HFFc6 (cell line): ENCODE data around the gene NRP1. TPM values are rescaled to one million over a fixed set of nuclear protein-coding genes. Genes with fewer than 3 reads are reported as not detected.
A peak's percentile ranks its signal among the peaks of the same experiment; 100 is the strongest.

Experiments used
- DNase-seq: peaks from one replicate; pipeline ENCODE4 v3.0.0-alpha.2; 2018
- H3K27ac Mint-ChIP-seq: 2 replicates; pipeline ENCODE4 v1.8.0; 2020; ENCODE audit warnings: mild to moderate bottlenecking, mixed read lengths
- H3K27me3 Mint-ChIP-seq: 2 replicates; pipeline ENCODE4 v1.8.0; 2021; ENCODE audit warnings: mild to moderate bottlenecking, moderate library complexity, mixed read lengths; ENCODE audit not compliant: insufficient read depth
- H3K36me3 Mint-ChIP-seq: 2 replicates; pipeline ENCODE4 v1.8.0; 2021; ENCODE audit warnings: low read depth, mixed read lengths
- H3K4me1 Mint-ChIP-seq: 2 replicates; pipeline ENCODE4 v1.8.0; 2020; ENCODE audit warnings: low read depth, mixed read lengths
- H3K4me3 Mint-ChIP-seq: 2 replicates; pipeline ENCODE4 v1.8.0; 2020; ENCODE audit warnings: mild to moderate bottlenecking, moderate library complexity, mixed read lengths
- H3K9me3 Mint-ChIP-seq: 2 replicates; pipeline ENCODE4 v1.8.0; 2020; ENCODE audit warnings: mild to moderate bottlenecking, mixed read lengths
- CTCF ChIP-seq: fragments of 200-600 bp; sonication (generic); IDR thresholded peaks from 2 replicates; pipeline ENCODE4 v1.5.0; 2021; ENCODE audit warnings: antibody characterized with exemption, mild to moderate bottlenecking
- total RNA-seq, 6 experiments: library from RNA; stranded (reverse); fragmentation: NEBNext Ultra II Directional; extraction: Animal tissue kit (Norgen Biotek cat#: 25700); gene quantifications; 2 replicates in 1 of 6; 3 replicates in 5 of 6; pipeline ENCODE4 v1.2.3, GENCODE V29; 2021

The NRP1 gene
- total RNA-seq, 6 experiments from 2014 or later: 136 to 164 (median 147) TPM

- H3K27ac Mint-ChIP-seq: peak overlapping the region; percentile 85; the same call in 1 of the 2 replicates
- no peak for TF ChIP-seq CTCF
- DNase-seq: no peak
These were observed 98.5 kb downstream of the NRP1 start for GRCh38 chr10:33235951-33236350.

DNA sequence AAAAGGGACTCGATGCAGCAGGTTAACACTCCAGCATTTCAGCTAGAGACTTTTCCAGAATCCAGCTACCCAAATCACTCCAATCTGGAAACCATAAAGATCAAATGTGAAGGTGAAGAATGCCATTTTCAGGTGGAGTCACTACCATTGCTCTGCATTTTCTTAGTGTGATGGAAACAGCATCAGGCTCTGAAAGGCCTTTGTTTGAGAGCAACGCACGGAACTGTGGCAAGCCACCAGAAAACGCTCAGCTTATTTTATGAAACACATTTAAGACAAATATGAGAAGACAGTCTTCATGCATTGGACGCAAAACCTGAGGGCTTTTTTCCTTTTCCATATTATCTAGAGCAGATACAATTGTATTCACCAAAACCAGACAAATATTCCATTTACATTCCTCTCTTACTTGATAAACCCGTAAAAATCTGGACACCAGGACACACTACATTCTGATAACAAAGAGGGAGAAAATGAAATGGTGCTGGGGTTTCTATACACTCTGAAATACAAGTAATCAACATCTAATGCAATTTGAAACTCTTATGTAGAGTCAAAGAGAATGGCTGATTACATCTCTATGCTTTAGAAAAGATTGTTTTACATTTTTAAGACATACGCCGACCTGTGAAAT, 99.1 kb downstream of the NRP1 start:
- Mint-ChIP-seq H3K27ac (peak overlapping the region; percentile 85), H3K27me3 (peaks cover 1% of the 10 kb centered on the region), H3K9me3 (no peaks in the 10 kb centered on the region), H3K4me3 (peak overlapping the region; percentile 66), H3K4me1 (peaks cover 96% of the 10 kb centered on the region), H3K36me3 (peaks cover 66% of the 10 kb centered on the region)
- no peak for TF ChIP-seq CTCF
- DNase-seq: no peak

More at GRCh38 chr10:33235951-33236350, 98.5 kb downstream of the NRP1 start:
- H3K9me3 Mint-ChIP-seq: no peaks in the 10 kb centered on the region
- no peak overlapping the region for H3K4me3 Mint-ChIP-seq
- H3K4me1 Mint-ChIP-seq: peaks cover 96% of the 10 kb centered on the region
- H3K27me3 Mint-ChIP-seq: peaks cover 1% of the 10 kb centered on the region
- H3K36me3 Mint-ChIP-seq: peaks cover 60% of the 10 kb centered on the region

- DNase-seq: no peak
- peaks cover 1% of the 10 kb centered on the region for H3K27me3 Mint-ChIP-seq
- H3K9me3 Mint-ChIP-seq: no peaks in the 10 kb centered on the region
- H3K27ac Mint-ChIP-seq: peak overlapping the region; percentile 85
- H3K36me3 Mint-ChIP-seq: peaks cover 64% of the 10 kb centered on the region
- peaks cover 96% of the 10 kb centered on the region for H3K4me1 Mint-ChIP-seq
- peak overlapping the region; percentile 66 for H3K4me3 Mint-ChIP-seq
- no peak for TF ChIP-seq CTCF
These were observed 99.6 kb downstream of the NRP1 start for GRCh38 chr10:33234831-33235237.

DNA sequence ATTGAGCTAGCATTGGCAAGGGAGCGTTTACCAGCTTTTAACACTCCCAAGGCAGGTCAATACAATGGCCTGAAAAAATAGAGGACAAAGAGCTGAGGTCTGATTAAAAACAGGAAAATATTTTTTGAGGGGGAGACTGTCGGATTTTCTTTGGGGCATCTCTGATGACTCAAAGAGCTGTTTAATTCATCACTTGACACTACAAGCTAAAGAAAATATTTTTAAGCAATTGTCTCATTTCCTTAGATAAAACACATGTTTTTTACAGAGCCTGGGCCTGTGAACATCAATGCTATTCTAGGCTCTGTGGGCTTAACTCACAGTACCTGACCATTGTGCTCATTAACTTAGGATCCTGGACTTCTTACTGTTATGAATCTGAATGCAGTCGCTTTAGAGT, 100.8 kb downstream of the NRP1 start:
- Mint-ChIP-seq H3K36me3 (peaks cover 58% of the 10 kb centered on the region), H3K4me3 (no peak overlapping the region), H3K27ac (peak overlapping the region; percentile 58), H3K4me1 (peaks cover 96% of the 10 kb centered on the region), H3K27me3 (peaks cover 1% of the 10 kb centered on the region), H3K9me3 (no peaks in the 10 kb centered on the region)
- no peak for TF ChIP-seq CTCF
- DNase-seq: no peak

DNA sequence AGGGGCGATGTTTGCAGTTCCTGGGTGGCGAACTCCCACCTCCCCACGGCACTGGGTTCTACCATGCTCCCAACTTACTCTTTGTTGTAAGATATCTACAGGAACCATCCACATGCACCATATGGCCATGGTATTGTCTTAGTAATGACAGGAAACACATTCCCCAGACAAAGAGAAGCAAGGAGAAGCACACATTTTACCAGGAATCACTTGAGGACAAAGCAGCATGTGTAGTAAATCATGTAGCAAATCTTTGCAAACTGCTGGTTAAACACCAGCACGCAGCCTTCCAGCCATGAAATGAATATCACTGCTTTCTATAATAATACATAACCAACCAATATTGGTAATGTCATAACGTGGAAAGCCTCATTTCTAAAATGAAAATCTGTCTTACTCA, 101.2 kb downstream of the NRP1 start:
- Mint-ChIP-seq H3K4me1 (peaks cover 92% of the 10 kb centered on the region), H3K4me3 (no peak overlapping the region), H3K9me3 (no peaks in the 10 kb centered on the region), H3K36me3 (peaks cover 58% of the 10 kb centered on the region), H3K27ac (peak overlapping the region; percentile 58), H3K27me3 (peaks cover 1% of the 10 kb centered on the region)
- no peak for TF ChIP-seq CTCF
- no peak for DNase-seq
